Stomach (tissue), 4 donors: Measurements from ENCODE around the gene TECTB.

ENCODE experiments used
- CTCF ChIP-seq, 7 experiments: fragments of 450-650 bp in 4 of 7; fragments of 200-600 bp in 3 of 7; sonication (generic) in 3 of 7; IDR thresholded peaks; one replicate each; pipeline ENCODE4 v1.5.1; 2016 to 2019; ENCODE audit warnings: antibody characterized with exemption in 7 of 7, control low read depth in 2 of 7, mild to moderate bottlenecking in 1 of 7
- POLR2A ChIP-seq, 4 donors: fragments of 450-650 bp; IDR thresholded peaks; one replicate each; pipeline ENCODE4 v1.6.1; 2016; ENCODE audit warnings: antibody characterized with exemption in 4 of 4, control low read depth in 2 of 4, mild to moderate bottlenecking in 1 of 4, moderate library complexity in 1 of 4
- POLR2AphosphoS5 ChIP-seq, 3 donors: sonication (generic); formaldehyde crosslinking; IDR thresholded peaks; one replicate each; pipeline ENCODE4 v1.6.1; 2016; ENCODE audit warnings: antibody characterized with exemption in 3 of 3

- no peak for TF ChIP-seq CTCF (IDR thresholded peaks at IDR 0.05)
- TF ChIP-seq POLR2AphosphoS5 (IDR thresholded peaks at IDR 0.05) = no peak
- no peak for TF ChIP-seq POLR2A (IDR thresholded peaks at IDR 0.05)
These were observed 46.7 kb upstream of the TECTB start for GRCh38 chr10:112236486-112236885.
